ENCODE data around the gene DPAGT1.

Gene DPAGT1

GRCh38 chr11:119091178-119091577, 10.5 kb downstream of the DPAGT1 start:
- CTCF ChIA-PET, result interaction anchor here (0.7 kb wide), 1 partner anchor 31 kb away, joined by 3 read pairs; no protein-coding TSS in a partner anchor

DNA sequence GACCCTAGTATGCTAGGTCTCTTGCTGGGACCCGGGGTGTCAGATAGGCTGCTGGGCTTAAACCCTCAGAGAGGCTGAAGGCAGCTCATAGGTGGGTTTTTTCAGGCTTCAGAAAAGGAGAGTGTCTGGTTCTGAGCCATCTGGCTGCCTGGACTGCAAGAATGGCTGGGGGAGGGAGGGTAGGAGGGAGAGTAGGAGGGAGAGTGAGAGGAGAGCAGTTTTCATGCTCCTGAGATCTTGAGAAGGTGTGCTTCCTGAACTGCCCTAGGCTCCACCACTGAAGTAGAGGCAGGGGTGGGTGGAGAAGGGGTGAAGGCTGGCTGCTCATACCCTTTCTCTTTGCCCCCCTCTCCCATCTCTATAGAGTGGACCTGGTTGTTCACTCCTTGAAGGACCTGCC, 12.3 kb downstream of the DPAGT1 start:
- no peak for TF ChIP-seq CTCF (conservative IDR thresholded peaks at IDR 0.05; ENCODE audit: low read depth)
- CTCF ChIA-PET, result no interaction called here
- DNase-seq (ENCODE audit: low spot score), result no peak
- POLR2A ChIA-PET (ENCODE audit: low non-redundant PET), result no interaction called here
- peak overlapping the region; percentile 73 for H3K27ac ChIP-seq

More at GRCh38 chr11:119091178-119091577, 10.5 kb downstream of the DPAGT1 start:
- peak overlapping the region; percentile 73 for H3K27ac ChIP-seq
- POLR2A ChIA-PET (ENCODE audit: low non-redundant PET), result no interaction called here
- no peak for DNase-seq (ENCODE audit: low spot score)
- no peak for TF ChIP-seq CTCF (conservative IDR thresholded peaks at IDR 0.05; ENCODE audit: low read depth)

- ChIA-PET CTCF (no interaction called here), POLR2A (ENCODE audit: low non-redundant PET) (no interaction called here)
- peak overlapping the region; percentile 70 for H3K27ac ChIP-seq
- TF ChIP-seq CTCF (conservative IDR thresholded peaks at IDR 0.05; ENCODE audit: low read depth), result no peak
- no peak for DNase-seq (ENCODE audit: low spot score)
Measured at GRCh38 chr11:119088406-119088805, 13.2 kb downstream of the DPAGT1 start.

- no peak for DNase-seq (ENCODE audit: low spot score)
- H3K27ac ChIP-seq, result peak overlapping the region; percentile 70
- no peak for TF ChIP-seq CTCF (conservative IDR thresholded peaks at IDR 0.05; ENCODE audit: low read depth)
- POLR2A ChIA-PET (ENCODE audit: low non-redundant PET), result no interaction called here
- CTCF ChIA-PET, result no interaction called here
Measured at GRCh38 chr11:119087747-119088241, 13.9 kb downstream of the DPAGT1 start.

DNA sequence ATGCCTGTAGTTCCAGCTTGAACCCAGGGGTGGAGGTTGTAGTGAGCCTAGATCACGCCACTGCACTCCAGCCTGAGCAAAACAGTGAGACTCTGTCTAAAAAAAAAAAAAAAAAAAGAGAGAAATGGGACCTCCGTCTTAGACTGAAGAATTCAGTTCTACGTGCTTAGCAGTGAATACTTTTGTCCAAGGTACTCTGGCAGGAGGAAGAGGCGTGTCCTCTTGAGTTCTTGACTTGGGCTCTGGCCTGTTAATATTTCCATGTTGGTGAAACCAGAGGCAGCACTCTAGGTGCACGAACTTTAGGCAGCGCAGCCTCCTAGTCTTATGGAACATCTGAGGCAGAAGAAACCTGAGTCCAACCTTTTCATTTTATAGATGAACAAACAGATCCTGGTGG, 14.5 kb downstream of the DPAGT1 start:
- DNase-seq (ENCODE audit: low spot score), result no peak
- H3K27ac ChIP-seq, result peak overlapping the region; percentile 70
- ChIA-PET POLR2A (ENCODE audit: low non-redundant PET) (no interaction called here), CTCF (no interaction called here)
- no peak for TF ChIP-seq CTCF (conservative IDR thresholded peaks at IDR 0.05; ENCODE audit: low read depth)

DNA sequence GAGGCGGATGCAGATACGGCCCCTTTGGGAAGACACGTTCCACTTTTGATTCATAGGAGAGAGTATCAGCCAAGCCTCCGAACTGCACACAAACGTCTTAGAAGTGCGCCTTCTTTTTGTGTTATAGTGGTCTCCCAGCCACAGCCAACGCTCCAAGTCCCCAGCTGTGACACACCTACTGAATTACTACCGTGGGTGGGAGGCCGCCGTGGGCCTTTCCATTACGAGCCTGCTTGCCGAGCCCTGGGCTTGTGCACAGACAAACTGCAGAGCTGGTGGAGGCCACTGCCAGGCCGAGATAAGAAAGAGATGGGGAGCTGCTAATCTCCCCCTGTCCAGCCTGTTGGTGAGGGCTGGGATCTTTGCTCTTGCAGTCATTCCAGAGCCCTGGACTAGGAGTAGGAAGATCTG, 16.2 kb downstream of the DPAGT1 start:
- no peak for DNase-seq (ENCODE audit: low spot score)
- no peak for TF ChIP-seq CTCF (conservative IDR thresholded peaks at IDR 0.05; ENCODE audit: low read depth)
- CTCF ChIA-PET, result interaction anchor here (0.6 to 0.8 kb wide), 3 partner anchors 8 to 24 kb away, joined by 3 to 4 read pairs (median 3); a partner anchor contains a TSS
- peak overlapping the region; percentile 88 for H3K27ac ChIP-seq
- POLR2A ChIA-PET (ENCODE audit: low non-redundant PET), result interaction anchor here (0.6 to 1.8 kb wide), 11 partner anchors 12 to 1833 kb away, joined by 3 to 23 read pairs (median 8); partner anchors contain the start of genes DPAGT1 and VPS11

Data from RWPE1 (cell line).